SU-DHL-6 (cell line): ENCODE results near the gene IFT43.

Experiments
- EZH2phosphoT487 ChIP-seq: fragments of 200-600 bp; sonication (generic), shearing (Covaris generic); conservative IDR thresholded peaks from 2 replicates; pipeline ENCODE4 v1.6.1; 2018; ENCODE audit warnings: mild to moderate bottlenecking, antibody characterized with exemption, low read length, moderate library complexity, mixed read lengths
- TF ChIP-seq, protein P1 (sequence below): fragments of 200-600 bp; sonication (generic); IDR thresholded peaks from one replicate; pipeline ENCODE4 v1.5.1; 2017; ENCODE audit warnings: antibody characterized with exemption, mild to moderate bottlenecking, low read length, moderate library complexity; ENCODE audit not compliant: insufficient read depth, poor library complexity, severe bottlenecking

DNA sequence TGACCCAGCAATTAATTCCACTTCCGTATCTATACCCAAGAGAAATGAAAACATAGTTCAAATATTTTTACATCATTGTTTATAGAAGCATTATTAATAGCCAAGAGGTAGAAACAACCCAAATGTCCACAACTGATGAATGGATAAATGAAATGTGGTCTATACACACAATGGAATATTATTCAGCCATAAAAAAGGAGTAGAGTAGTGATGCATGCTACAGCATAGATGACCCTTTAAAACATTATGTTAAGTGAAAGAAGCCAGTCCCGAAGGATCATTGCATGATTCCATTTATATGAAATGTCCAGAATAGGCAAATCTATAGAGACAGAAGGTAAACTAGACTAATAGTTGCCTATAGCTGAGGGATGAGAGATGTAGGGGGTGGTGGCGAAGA lies 33.1 kb upstream of the IFT43 start:
- TF ChIP-seq, protein P1, sequence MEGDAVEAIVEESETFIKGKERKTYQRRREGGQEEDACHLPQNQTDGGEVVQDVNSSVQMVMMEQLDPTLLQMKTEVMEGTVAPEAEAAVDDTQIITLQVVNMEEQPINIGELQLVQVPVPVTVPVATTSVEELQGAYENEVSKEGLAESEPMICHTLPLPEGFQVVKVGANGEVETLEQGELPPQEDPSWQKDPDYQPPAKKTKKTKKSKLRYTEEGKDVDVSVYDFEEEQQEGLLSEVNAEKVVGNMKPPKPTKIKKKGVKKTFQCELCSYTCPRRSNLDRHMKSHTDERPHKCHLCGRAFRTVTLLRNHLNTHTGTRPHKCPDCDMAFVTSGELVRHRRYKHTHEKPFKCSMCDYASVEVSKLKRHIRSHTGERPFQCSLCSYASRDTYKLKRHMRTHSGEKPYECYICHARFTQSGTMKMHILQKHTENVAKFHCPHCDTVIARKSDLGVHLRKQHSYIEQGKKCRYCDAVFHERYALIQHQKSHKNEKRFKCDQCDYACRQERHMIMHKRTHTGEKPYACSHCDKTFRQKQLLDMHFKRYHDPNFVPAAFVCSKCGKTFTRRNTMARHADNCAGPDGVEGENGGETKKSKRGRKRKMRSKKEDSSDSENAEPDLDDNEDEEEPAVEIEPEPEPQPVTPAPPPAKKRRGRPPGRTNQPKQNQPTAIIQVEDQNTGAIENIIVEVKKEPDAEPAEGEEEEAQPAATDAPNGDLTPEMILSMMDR = no peak
- no peak for TF ChIP-seq EZH2phosphoT487
